ENCODE measurements around the gene GRK7.
"Not testable (repeated sequence)": the region's sequence is repeated elsewhere in the genome, so short reads cannot be mapped to it uniquely, and the experiment has no call there.

GRK7 gene

DNA sequence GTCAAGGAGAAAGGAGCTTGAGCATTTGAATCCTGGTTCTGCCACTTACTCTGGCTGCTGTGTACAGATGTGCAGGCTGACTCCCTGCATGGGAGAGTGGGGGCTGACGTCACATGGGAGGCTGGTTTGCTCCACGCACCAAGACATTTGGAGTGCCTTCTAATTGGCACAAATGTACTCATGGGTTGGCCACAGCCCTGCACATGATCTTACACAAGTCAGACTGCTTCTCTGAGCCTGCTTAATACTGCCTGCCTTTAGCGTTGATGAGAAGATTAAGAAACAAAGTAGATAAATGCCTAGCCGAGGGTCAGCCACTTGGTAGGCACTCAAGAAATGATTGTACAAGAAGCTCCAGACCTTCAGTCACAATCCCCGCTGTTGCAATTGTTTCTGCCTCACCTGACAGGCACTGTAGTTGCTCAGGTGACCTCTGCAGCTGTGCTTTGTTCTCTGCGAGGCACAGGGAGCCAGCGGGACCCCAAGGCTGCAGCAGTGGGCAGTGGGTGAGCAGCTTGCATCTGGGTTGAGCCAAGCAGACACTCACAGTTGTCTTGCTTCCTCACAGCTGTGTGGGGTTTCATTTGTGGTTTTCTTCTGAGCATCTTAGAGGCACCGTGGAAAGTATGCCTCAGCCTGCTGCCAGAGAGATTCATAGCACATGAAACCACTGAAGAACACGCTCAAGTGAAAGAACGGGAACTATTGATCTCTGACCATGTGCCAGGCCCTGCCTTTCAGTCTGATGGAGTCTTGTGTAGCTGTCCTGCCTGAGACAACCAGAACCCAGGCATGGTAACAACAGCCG is 33.1 kb downstream of the GRK7 start:
- no peak for DNase-seq (ENCODE audit: low spot score)

DNA sequence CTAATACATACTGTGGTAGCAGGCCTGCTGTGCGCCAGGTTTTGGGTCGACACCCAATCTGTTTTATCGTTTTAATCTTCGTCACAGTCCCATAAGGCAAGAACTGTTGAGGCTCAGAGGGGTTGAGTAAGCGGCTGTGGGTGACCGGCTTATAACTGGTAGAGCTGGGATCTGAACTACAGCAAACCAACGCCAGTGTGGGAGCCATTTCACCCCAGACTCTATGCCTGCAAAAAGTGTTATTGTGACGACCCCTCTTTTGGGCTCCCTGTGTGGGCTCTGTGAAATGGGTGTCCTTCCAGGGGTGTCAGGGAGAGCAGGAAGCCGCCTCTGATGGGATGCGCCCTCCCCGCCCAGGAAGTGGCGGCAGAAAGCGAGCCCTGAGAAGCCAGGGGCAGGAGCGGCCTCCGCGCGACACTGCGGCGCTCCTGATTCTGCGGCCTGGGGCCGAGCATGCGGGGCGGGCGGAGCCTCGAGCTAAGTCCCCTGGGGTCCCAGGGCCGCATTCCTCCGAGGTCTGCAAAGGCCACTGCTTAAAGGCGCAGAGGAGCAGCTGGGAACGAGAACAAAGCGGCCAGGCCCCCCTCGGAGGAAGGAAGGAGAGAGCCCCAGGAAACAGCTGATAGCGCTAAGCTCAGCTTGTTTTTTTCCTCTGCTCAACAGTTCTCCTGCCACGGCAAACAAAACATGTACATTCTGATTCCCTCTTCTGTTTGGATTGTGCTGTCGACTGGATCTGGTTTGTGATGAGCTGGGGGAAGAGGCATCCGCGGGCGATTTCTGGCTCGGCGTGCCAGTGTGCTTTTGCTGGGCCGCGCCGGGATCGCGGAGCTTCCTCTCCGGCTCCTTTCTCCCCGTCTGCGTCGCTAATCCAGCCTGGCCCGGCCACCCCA is 33.9 kb downstream of the GRK7 start:
- DNase-seq (ENCODE audit: low spot score), result peak; percentile 46

DNA sequence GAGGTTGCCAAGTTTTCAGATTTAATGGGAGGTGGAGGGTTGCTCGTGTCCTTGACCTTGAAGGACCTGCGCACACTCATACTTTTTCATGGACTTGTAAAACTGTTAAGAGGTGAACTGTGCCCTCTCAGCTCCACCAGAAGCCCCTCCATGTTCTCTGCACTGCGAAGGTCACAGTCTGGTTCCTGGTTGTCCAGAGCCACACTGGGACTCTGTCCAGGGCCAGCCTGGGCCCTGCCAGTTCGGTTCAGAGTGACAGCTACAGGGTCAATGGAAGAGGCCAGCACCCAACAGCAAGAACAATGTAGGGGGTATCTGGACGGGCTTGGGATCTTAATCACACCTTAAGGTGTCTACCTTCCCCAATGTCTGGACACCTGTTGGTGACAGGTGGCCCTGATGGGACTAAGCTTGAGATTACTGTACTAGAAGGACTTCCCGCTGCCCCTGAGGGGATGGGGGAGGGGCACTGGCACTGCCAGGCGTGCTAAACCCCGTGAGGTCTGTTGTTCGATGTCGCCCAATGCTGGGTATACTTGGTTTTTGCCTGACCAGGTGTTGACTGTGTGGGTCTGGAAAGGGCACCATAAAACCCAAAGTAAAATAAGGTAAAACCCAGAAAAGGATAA is 34.7 kb downstream of the GRK7 start:
- no peak for DNase-seq (ENCODE audit: low spot score)

DNA sequence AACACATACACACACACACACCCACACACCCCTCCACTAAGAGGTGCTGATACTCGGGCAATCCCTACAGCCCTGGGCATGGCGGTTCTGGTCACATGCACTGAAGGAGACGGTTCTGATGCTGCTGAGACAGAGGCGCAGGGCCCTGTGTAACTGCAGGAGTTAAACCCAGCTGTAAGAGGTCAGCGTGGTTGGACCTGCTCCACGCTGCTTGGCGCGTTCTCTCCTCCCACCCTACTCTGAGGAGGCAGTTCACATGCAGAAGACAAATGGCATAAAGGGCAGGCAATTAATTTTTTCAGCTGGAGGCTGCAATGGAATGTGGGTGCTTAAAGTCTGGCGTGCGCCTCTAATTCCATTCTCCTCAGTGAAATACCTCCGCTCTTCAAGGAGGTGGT is 35.2 kb downstream of the GRK7 start:
- no peak for DNase-seq (ENCODE audit: low spot score)

DNA sequence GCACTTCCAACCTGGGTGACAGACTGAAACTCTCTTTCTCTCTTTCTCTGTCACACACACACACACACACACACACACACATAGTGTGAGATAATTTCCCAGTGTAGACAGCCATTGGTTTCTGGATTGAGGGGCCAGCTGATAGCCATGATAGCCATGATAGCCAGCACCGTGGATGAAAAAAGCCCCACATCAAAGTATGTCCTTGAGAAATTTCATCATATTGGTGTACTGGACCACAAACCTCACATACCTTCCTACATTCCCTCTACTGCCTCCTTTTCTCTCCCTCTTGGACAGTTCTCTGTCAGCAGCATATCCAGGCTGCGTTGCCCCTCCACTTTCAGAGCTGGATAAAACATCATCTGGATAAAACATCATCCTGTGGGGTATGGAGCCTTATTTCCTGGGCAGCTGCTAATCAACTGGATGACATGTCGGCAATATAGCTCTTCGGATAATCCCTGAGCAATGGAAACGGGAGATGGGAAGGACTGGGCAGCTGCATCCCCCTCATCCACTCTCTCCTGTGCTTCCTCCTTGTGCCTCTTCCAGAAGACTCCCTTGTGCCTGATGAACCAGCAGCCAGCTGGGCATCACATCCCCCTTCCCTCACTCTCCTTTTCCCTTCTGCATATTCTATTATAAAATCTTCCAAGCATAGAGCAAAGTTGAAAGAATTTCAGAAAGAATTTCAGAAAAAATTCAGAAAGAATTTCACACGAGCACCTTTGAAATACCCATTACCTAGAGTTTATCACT is 39.3 kb downstream of the GRK7 start:
- DNase-seq (ENCODE audit: low spot score), result no peak

DNA sequence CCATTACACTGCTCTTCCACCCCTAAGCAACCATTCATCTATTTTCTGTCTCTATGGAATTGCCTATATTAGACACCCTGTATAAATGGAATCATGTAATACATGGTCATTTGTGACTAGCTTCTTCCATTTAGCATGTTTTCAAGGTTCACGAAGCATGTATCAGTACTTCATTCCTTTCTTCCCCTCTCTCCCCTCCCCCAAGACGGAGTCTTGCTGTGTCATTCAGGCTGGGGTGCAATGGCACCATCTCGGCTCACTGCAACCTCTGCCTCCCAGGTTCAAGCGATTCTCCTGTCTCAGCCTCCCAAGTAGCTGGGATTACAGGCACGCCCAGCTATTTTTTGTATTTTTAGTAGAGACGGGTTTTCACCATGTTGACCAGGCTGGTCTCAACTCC is 40.3 kb downstream of the GRK7 start:
- not testable (repeated sequence) for DNase-seq (ENCODE audit: low spot score)

DNA sequence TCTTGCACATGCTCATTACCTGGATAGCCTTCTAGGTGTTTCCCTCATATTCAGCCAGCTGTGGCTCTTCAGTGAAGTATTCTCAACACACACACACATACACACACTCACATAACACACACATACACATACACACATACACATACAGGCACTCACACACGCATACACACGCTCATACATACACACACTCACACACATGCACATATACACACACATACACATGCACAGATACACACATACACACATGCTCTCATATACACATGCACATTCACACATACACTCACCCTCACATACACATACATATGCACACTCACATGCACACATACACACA is 41.2 kb downstream of the GRK7 start:
- DNase-seq (ENCODE audit: low spot score), result no peak

DNA sequence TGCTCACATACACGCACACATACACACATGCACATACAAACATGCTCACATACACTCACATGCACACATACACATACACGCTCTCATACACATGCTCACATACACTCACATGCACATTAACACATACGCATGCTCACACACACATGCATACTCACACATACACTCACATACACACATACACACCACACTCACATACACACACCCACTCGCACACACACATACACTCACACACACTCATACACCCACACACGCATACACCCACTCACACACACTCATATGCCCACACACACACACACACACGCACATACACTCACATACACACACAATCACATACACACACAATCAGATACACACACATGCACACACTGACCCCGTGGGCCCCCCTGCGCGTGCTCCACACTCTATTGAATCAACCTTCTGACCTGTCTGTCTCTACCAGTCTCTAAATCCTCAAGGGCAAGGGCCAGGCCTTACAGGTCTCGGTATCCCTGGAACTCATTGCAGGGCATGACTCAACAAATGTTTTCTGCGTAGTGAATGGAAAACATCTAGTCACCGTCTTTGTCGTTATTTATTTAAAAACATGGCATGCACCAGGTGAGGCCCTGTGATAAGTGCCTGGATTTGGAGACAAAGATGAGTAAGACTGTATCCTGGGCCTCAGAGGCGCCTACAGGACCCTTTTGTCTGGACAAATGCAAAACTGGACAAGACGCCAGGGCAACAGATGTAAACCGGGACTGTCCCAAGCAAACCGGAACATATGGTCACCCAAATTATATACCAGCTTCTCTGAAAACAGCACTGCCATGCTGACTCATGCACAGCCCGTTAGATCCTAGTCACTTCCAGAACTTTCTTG is 41.8 kb downstream of the GRK7 start:
- DNase-seq (ENCODE audit: low spot score), result no peak

DNA sequence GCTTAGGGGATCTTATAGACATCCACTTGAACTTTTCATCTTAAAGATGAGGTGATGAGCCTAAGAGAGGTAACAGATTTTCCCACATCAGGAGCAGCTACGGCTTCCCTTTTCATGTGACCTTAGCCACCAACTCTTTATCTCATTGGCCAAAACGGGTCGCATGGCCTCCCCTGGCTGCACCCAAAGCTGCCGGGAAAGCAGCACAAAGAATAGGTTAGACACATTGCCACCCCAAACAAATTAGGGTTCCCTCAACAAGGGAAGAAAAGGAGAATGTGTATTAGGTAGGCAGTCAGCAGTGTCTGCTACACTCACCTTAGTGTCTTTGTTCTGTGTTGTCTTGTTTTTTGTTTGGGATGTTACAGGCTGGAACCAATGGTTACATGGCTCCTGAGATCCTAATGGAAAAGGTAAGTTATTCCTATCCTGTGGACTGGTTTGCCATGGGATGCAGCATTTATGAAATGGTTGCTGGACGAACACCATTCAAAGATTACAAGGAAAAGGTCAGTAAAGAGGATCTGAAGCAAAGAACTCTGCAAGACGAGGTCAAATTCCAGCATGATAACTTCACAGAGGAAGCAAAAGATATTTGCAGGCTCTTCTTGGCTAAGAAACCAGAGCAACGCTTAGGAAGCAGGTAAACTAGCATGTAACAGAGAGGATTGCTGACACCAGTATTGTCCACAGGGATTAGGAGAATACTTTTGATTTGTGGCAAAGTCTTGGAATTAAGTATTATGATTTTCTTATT is 44.2 kb downstream of the GRK7 start:
- no peak for DNase-seq (ENCODE audit: low spot score)

DNA sequence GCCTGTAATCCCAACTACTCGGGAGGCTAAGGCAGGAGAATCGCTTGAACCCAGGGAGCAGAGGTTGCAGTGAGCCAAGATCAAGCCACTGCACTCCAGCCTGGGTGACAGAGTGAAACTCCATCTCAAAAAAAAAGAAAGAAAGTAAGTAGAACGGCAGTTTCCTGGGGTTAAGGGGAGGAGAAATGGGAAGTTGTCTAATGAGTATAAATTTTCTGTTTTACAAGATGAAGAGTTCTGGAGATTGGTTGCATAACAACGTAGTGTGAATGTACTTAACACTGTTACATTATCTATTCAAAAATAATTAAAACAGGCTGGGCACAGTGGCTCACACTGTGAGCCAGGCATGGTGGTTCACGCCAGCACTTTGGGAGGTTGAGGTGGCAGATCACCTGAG is 45.4 kb downstream of the GRK7 start:
- no peak for DNase-seq (ENCODE audit: low spot score)

DNA sequence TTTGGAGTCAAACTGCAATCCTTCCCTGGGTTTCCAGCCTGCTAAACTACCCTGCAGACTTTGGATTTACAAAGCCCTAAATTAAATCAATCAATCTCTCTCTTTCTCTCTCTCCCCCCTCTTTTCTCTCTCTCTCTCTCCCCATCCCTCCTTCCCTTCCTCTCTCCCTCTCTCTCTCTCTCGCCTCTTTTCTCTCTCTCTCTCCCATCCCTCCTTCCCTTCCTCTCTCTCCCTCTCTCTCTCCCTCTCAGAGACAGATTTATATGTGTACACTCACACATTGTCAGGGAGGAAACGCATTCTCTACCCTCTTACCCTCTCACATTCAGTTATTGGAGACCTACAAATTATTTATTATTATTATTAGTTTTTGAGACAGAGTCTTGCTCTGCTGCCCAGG is 47.0 kb downstream of the GRK7 start:
- DNase-seq (ENCODE audit: low spot score), result no peak

DNA sequence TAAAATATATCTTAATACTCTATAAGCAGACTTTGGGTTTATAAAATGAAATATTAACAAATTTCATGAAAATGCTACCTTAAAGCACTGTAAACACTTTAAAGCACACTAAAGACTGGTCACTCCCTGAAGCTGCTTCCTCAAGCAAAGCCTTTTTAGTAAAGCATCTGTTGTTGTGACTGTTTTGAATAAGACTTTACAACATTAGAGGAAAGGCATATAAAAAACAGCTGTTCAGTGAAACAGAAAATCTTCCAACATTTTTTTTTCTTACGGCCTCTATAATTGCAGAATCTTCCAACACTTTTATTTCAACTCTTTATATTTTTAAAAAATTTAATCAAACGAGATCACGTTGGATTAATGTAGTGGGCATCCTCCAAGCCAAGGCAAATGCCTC is 48.1 kb downstream of the GRK7 start:
- no peak for DNase-seq (ENCODE audit: low spot score)

DNA sequence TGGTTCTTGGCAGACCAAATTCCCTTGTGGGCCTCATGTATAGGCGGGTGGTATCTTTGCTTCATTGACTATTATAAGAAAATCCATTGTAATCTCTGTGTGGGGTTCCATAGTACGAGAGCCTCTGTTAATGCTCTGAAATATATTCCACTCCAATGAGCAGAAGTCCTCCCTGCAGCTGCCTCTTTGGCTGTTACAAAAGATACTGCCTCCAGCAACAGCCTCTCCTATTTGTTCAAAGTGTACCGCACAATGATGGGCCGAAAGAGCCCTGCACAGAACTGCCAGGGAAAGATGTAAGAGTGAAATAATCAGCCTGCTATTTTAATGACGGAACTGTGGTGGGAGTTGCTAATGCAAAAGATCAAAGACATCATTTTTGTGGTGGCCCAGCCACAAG is 48.9 kb downstream of the GRK7 start:
- DNase-seq (ENCODE audit: low spot score), result no peak

DNA sequence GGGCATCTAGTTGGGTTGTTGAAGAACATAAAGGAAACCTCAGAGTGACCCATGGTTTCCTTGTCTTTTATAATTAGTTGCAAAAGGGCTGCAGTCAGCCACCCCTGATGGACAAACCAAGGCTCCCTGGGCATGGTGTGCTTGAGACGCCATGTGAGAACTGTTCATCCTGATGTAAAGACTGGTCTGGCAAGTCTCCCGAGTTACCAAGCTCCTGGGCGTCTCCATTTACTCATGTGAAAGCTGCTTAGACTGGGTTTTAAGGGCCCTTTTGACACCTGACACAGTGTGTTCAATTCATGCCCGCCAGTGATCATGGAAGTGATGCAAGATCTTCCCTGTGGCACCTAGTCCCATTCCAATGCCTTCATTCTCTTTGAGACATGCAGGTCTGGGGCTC is 49.4 kb downstream of the GRK7 start:
- DNase-seq (ENCODE audit: low spot score), result no peak

Measured in kidney capillary endothelial cell (primary cell).